ENCODE data around the gene KRT78.
"Not testable (repeated sequence)": the region's sequence is repeated elsewhere in the genome, so short reads cannot be mapped to it uniquely, and the experiment has no call there.

- TF ChIP-seq CTCF, POLR2AphosphoS5 (IDR thresholded peaks at IDR 0.05): not testable (repeated sequence)
Measured at GRCh38 chr12:52795332-52795674, 53.5 kb downstream of the KRT78 start.

Data from stomach (tissue), 4 donors.